OCI-LY7 (cell line): ENCODE data around the gene PGAP6. TPM values are rescaled to one million over a fixed set of nuclear protein-coding genes. Genes with fewer than 3 reads are reported as not detected.
"Not testable (repeated sequence)": the region's sequence is repeated elsewhere in the genome, so short reads cannot be mapped to it uniquely, and the experiment has no call there.

Source experiments
- BruUV-seq: library from RNA; stranded (reverse); fragments of 400-500 nt; replicated peaks from 2 replicates; lab custom pipeline; 2021; lab: Mats Ljungman, UMichigan
- CTCF ChIA-PET: fragments of 300-600 bp; sonication (Branson Sonifier 250); formaldehyde crosslinking; loops from one replicate; lab custom pipeline; 2022; ENCODE audit warnings: antibody characterized with exemption; ENCODE audit not compliant: unreplicated experiment; lab: Charles Lee
- POLR2A ChIA-PET: fragments of 300-600 bp; sonication (Branson Sonifier 250); formaldehyde crosslinking; loops from one replicate; lab custom pipeline; 2022; ENCODE audit warnings: antibody characterized with exemption; lab: Charles Lee
- DNase-seq: peaks from one replicate; pipeline ENCODE4 v3.0.0-alpha.2; 2015; ENCODE audit warnings: low spot score
- H2AFZ ChIP-seq: fragments of 200-600 bp; sonication (generic), shearing (Covaris generic); 2 replicates; pipeline ENCODE4 v1.6.1; 2014; ENCODE audit warnings: mild to moderate bottlenecking, antibody characterized with exemption, low read length, moderate library complexity
- H3K27ac ChIP-seq: fragments of 200-600 bp; sonication (generic); 2 replicates; pipeline ENCODE4 v1.5.1; 2014; ENCODE audit warnings: mixed run types, low read depth, mild to moderate bottlenecking, moderate library complexity, low read length, inconsistent platforms; ENCODE audit not compliant: poor library complexity, severe bottlenecking
- H3K36me3 ChIP-seq: fragments of 200-600 bp; sonication (generic); 2 replicates; pipeline ENCODE4 v1.6.1; 2014; ENCODE audit warnings: mild to moderate bottlenecking, antibody characterized with exemption, low read length, moderate library complexity, mixed read lengths; ENCODE audit not compliant: insufficient read depth
- H3K4me1 ChIP-seq: fragments of 200-600 bp; sonication (generic); 2 replicates; pipeline ENCODE4 v1.5.1; 2014; ENCODE audit warnings: mild to moderate bottlenecking, low read length; ENCODE audit not compliant: insufficient read depth, poor library complexity, severe bottlenecking
- H3K4me2 ChIP-seq: fragments of 200-600 bp; sonication (generic); 2 replicates; pipeline ENCODE4 v1.6.1; 2014; ENCODE audit warnings: mild to moderate bottlenecking, low read length
- H3K4me3 ChIP-seq: fragments of 200-600 bp; sonication (generic); 2 replicates; pipeline ENCODE4 v1.5.1; 2014; ENCODE audit warnings: mild to moderate bottlenecking, low read depth, low read length; ENCODE audit not compliant: poor library complexity, severe bottlenecking
- H3K79me2 ChIP-seq: fragments of 200-600 bp; sonication (generic); 2 replicates; pipeline ENCODE4 v1.6.1; 2016; ENCODE audit warnings: low read depth, mild to moderate bottlenecking, low read length, moderate library complexity, mixed read lengths; ENCODE audit not compliant: insufficient read depth
- H3K9me2 ChIP-seq: fragments of 200-600 bp; sonication (generic); 2 replicates; pipeline ENCODE4 v1.6.1; 2016; ENCODE audit warnings: mild to moderate bottlenecking, low read length, mixed read lengths; ENCODE audit not compliant: insufficient read depth
- H3K9me3 ChIP-seq: fragments of 200-600 bp; sonication (generic); 2 replicates; pipeline ENCODE4 v1.6.1; 2014; ENCODE audit warnings: mild to moderate bottlenecking, mixed run types, low read length, mixed read lengths
- H4K20me1 ChIP-seq: fragments of 200-600 bp; sonication (generic); 2 replicates; pipeline ENCODE4 v1.6.1; 2014; ENCODE audit warnings: mild to moderate bottlenecking, antibody characterized with exemption, low read length, moderate library complexity, mixed read lengths; ENCODE audit not compliant: insufficient read depth
- EZH2phosphoT487 ChIP-seq: fragments of 200-600 bp; sonication (generic); IDR thresholded peaks from 2 replicates; pipeline ENCODE4 v1.6.1; 2018; ENCODE audit warnings: low read depth, borderline replicate concordance, mild to moderate bottlenecking, mixed run types, antibody characterized with exemption, low read length, moderate library complexity, mixed read lengths
- intact Hi-C: fragments of 100-400 bp; cut with micrococcal nuclease; formaldehyde crosslinking; loops from one replicate; pipeline ENCODE4 v1.10.0; 2022; ENCODE audit not compliant: unreplicated experiment
- total RNA-seq, 2 experiments: library from RNA; depleted of rRNA in 1 of 2; stranded (reverse); fragments of >200 nt in 1 of 2; shearing (Covaris generic) in 1 of 2; gene quantifications; 2 replicates each; pipeline ENCODE4 v1.2.3, GENCODE V29; 2014 to 2022
- TF ChIP-seq, protein P1 (sequence below): fragments of 200-600 bp; sonication (generic); conservative IDR thresholded peaks from 2 replicates; pipeline ENCODE4 v1.5.1; 2014; ENCODE audit warnings: mild to moderate bottlenecking, antibody characterized with exemption, low read length, moderate library complexity, mixed read lengths

The PGAP6 gene
- total RNA-seq, 2 experiments from 2014 or later = 41.2 to 50.6 TPM

DNA sequence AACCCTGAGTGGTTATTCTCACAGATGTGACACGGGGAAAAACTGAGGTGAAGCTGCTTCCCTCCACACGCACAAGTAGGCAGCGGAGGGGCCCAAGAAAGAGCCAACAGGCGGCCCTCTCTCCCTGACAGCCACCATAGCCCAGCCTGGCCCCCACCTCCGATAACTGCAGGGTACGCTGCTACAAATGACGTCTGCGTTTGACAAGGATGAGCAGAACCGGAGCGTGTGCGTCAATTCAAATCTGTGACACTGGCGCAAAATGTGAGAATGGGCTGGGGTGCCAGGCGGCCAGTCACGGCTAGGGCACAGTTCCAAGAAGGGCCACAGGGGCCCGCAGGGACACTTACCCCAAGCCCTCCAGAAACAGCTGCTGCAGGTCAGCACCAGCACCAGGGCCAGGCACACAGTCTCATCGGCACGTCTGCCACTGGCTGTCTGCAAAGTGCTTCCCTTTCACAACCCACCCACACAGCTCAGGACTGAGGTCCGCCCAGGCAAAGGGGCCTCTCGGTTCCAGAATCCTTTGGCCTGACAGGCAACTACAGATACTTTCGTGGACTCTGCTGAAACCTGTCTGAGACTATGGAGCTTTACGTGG, 43.7 kb downstream of the PGAP6 start:
- Histone ChIP-seq H3K9me2 (no peaks in the 10 kb centered on the region), H4K20me1 (0 out of 2 replicates have a peak, but pooled peaks cover 3% of the 10 kb centered on the region), H3K27ac (no peak overlapping the region), H2AFZ (no peak overlapping the region), H3K4me2 (no peak overlapping the region), H3K36me3 (peaks cover 3% of the 10 kb centered on the region), H3K9me3 (no peaks in the 10 kb centered on the region), H3K4me3 (no peak overlapping the region), H3K4me1 (no peaks in the 10 kb centered on the region), H3K79me2 (peaks cover 47% of the 10 kb centered on the region)
- no peak for TF ChIP-seq EZH2phosphoT487
- TF ChIP-seq, protein P1, sequence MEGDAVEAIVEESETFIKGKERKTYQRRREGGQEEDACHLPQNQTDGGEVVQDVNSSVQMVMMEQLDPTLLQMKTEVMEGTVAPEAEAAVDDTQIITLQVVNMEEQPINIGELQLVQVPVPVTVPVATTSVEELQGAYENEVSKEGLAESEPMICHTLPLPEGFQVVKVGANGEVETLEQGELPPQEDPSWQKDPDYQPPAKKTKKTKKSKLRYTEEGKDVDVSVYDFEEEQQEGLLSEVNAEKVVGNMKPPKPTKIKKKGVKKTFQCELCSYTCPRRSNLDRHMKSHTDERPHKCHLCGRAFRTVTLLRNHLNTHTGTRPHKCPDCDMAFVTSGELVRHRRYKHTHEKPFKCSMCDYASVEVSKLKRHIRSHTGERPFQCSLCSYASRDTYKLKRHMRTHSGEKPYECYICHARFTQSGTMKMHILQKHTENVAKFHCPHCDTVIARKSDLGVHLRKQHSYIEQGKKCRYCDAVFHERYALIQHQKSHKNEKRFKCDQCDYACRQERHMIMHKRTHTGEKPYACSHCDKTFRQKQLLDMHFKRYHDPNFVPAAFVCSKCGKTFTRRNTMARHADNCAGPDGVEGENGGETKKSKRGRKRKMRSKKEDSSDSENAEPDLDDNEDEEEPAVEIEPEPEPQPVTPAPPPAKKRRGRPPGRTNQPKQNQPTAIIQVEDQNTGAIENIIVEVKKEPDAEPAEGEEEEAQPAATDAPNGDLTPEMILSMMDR = no peak
- POLR2A ChIA-PET = no interaction called here
- CTCF ChIA-PET = no interaction called here
- BruUV-seq = no TSS peak
- intact Hi-C loops = no loop called here
- no peak for DNase-seq

DNA sequence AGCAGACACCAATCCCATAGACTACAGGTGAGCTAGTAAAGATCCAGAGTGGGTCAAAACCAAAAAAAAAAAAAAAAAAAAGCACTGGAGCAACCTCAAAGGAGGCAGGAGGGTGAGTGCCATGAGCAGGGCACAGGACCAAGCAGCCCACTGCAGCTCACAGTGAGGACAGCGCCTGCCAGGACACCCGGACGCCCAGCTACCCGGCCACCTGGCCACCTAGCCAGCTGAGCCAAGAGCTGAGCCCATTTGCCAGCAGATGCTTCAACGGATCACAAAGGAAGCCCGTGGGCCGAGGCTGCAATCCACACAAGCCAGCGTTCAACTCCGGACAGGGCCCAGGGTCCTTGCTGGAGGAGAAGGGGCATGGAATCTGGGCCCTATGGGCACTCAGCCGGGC, 44.3 kb downstream of the PGAP6 start:
- H3K79me2 ChIP-seq = peaks cover 46% of the 10 kb centered on the region
- POLR2A ChIA-PET = no interaction called here
- no peak for DNase-seq

DNA sequence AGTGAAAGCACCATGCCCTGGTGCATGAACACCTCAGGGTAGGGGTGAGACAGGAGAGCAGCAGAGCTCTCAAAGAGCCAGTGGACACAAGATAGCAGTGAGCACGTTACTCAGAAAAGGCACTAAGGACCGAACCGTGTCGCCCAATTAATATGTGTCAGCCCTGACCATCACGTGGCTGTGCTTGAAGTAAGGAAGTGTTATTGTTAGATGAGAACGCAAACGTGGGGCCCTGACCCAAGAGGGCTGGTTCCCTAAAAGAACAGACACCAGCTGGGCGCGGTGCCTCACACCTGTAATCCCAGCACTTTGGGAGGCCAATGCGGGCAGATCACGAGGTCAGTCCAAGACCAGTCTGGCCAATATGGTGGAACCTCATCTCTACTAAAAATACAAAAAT, 45.5 kb downstream of the PGAP6 start:
- Histone ChIP-seq H3K79me2 (peaks cover 47% of the 10 kb centered on the region), H3K4me1 (no peaks in the 10 kb centered on the region), H3K4me2 (no peak overlapping the region), H2AFZ (no peak overlapping the region), H3K9me3 (no peaks in the 10 kb centered on the region), H3K36me3 (no peaks in the 10 kb centered on the region; the same call in 1 of the 2 replicates), H3K27ac (no peak overlapping the region), H4K20me1 (no peaks in the 10 kb centered on the region; the same call in 1 of the 2 replicates), H3K9me2 (no peaks in the 10 kb centered on the region), H3K4me3 (no peak overlapping the region)
- POLR2A ChIA-PET = interaction anchor here (0.6 kb wide), 2 partner anchors 10 to 27 kb away, joined by 3 to 4 read pairs; no protein-coding TSS in a partner anchor
- intact Hi-C loops = no loop called here
- TF ChIP-seq EZH2phosphoT487 = no peak
- TF ChIP-seq, protein P1 = no peak
- CTCF ChIA-PET = no interaction called here
- DNase-seq = no peak
- BruUV-seq = no TSS peak

More for the DNA sequence above, 44.3 kb downstream of the PGAP6 start:
- no peaks in the 10 kb centered on the region; the same call in 1 of the 2 replicates for H3K36me3 ChIP-seq
- H3K27ac ChIP-seq = no peak overlapping the region
- intact Hi-C loops = no loop called here
- H2AFZ ChIP-seq = no peak overlapping the region
- CTCF ChIA-PET = no interaction called here
- no peaks in the 10 kb centered on the region for H4K20me1 ChIP-seq
- no peaks in the 10 kb centered on the region for H3K9me3 ChIP-seq
- TF ChIP-seq EZH2phosphoT487 = no peak
- TF ChIP-seq, protein P1 = no peak
- H3K4me2 ChIP-seq = no peak overlapping the region
- no peak overlapping the region for H3K4me3 ChIP-seq
- no peaks in the 10 kb centered on the region for H3K9me2 ChIP-seq
- H3K4me1 ChIP-seq = no peaks in the 10 kb centered on the region
- BruUV-seq = no TSS peak

DNA sequence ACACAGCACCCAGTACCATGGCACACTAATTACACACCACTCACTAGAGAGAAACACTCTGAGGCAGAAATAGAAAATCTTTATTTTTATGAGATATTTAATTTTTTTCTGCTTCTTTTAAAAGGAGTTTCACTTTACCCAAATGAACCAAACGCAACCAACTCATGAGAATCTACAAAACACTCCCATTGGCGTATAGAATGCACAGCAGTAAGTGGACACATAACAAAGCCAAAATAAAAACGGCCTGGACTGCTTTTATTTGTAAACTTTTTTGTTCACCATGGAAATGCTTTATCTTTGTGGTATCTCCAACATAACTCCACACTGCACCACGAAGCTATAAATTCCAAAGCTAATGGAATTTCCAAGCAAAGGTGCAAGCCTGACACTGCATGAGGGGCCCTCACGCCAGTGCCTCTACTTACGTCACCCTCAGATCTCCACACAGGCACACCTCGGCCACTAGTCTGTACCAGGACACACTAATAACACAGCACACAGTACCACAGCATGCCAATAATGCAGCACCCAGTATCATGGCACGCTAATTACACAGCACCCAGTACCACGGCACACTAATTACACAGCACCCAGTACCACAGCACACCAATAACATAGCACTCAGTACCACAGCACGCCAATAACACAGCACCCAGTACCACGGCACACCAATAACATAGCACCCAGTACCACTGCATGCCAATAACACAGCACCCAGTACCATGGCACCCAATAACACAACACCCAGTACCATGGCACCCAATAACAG, 46.7 kb downstream of the PGAP6 start:
- peaks cover 43% of the 10 kb centered on the region for H3K79me2 ChIP-seq
- intact Hi-C loops, H3K4me1 ChIP-seq, H2AFZ ChIP-seq, BruUV-seq, DNase-seq, H3K9me3 ChIP-seq, H3K27ac ChIP-seq, H3K4me2 ChIP-seq, H4K20me1 ChIP-seq, CTCF ChIA-PET, H3K4me3 ChIP-seq, H3K9me2 ChIP-seq, H3K36me3 ChIP-seq, POLR2A ChIA-PET: not testable (repeated sequence)
